Cardiac muscle cell (in vitro differentiated cells and primary cell): ENCODE measurements around the gene ZNF598. TPM values are rescaled to one million over a fixed set of nuclear protein-coding genes. Genes with fewer than 3 reads are reported as not detected.
A peak's percentile ranks its signal among the peaks of the same experiment; 100 is the strongest.

Experiments used
- DNase-seq, 2 donors: peaks; one replicate each; pipeline versions ENCODE4 v3.0.0 to v3.0.0-alpha.2; 2010 to 2017; ENCODE audit warnings: low read depth in 1 of 2, low spot score in 1 of 2
- H3K27ac ChIP-seq: fragments of 200-600 bp; sonication (generic); 2 replicates; pipeline ENCODE4 v1.5.1; 2016
- H3K27me3 ChIP-seq: fragments of 200-600 bp; sonication (generic); 2 replicates; pipeline ENCODE4 v1.6.0; 2016; ENCODE audit warnings: control low read depth
- H3K36me3 ChIP-seq: fragments of 200-600 bp; sonication (generic); 2 replicates; pipeline ENCODE4 v1.5.1; 2016; ENCODE audit warnings: control low read depth
- H3K4me1 ChIP-seq: fragments of 200-600 bp; sonication (generic); 2 replicates; pipeline ENCODE4 v1.8.1; 2017; ENCODE audit warnings: low read depth, mild to moderate bottlenecking, mixed run types
- H3K4me3 ChIP-seq: fragments of 200-600 bp; sonication (generic); 2 replicates; pipeline ENCODE4 v1.5.1; 2016; ENCODE audit warnings: mild to moderate bottlenecking
- H3K9me3 ChIP-seq: fragments of 200-600 bp; sonication (generic); 2 replicates; pipeline ENCODE4 v1.5.1; 2017; ENCODE audit warnings: low read depth, mild to moderate bottlenecking, control low read depth
- CTCF ChIP-seq: IDR thresholded peaks from 2 replicates; pipeline ENCODE4 v1.5.1; 2012; ENCODE audit warnings: low read depth, mild to moderate bottlenecking, low read length
- polyA plus RNA-seq: library from polyadenylated mRNA; unstranded; fragments of >200 nt; fragmentation: Nextera tagmentation; extraction: Ambion mirVana; gene quantifications from 2 replicates; pipeline ENCODE4 v1.2.1, GENCODE V29; 2016
- total RNA-seq: library from RNA; depleted of rRNA; stranded (reverse); fragments of >200 nt; gene quantifications from 2 replicates; pipeline ENCODE4 v1.2.3, GENCODE V29; 2016

Gene ZNF598
- total and polyA plus RNA-seq, 2 experiments from 2014 or later = 28.8 to 50.4 TPM

DNA sequence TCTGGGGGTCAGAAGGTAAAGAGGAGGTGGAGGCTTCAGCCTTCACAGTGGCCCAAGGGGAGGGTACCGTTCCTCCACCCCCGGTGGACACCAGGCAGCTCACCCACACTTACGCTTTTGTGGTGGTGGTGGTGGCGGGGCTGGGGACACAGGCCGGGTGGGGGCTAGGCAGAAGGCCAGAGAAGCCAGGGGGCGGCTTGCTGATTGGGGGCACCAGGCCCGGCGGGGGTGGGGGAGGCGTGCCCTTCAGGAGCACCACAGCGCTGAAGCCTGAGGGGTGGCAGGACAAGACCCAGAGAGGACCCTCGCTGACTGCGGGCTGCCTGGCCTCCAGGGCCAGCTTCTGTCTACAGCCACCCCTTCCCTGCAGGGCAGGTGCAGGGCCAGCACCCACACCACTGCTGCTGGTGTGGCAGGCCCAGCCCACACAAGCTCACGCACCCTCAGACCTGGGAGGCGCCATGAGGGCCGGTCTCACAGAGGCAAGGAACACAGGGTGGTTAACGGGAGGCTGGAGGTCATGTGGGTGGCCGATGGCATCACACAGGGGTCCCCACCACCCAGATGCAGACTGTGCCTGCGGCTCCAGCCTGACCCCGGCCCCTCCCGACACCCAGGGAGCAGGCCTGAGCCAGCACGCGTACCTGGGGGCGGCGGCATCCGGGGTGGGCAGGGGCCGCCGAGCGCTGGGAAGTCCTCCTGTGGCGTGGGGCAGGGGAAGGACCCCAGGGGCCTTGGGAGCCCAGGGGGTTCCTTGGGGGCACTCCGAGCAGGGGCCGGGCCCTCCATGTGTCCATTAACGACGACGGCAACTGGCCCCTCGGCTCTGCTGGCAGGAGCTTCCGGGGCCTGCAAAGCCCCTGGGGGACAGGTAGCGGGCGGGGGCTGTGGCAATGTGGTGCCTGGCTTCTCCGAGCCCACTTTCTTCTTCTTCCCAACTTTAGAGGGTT lies 10.5 kb downstream of the ZNF598 start:
- Histone ChIP-seq H3K27ac (no peak overlapping the region), H3K36me3 (peaks cover 39% of the 10 kb centered on the region)

GRCh38 chr16:1998360-1998835 lies 11.2 kb downstream of the ZNF598 start:
- Histone ChIP-seq H3K4me1 (no peaks in the 10 kb centered on the region), H3K27me3 (no peaks in the 10 kb centered on the region), H3K36me3 (peaks cover 39% of the 10 kb centered on the region), H3K4me3 (no peak overlapping the region), H3K27ac (no peak overlapping the region), H3K9me3 (no peaks in the 10 kb centered on the region)
- TF ChIP-seq CTCF = no peak
- DNase-seq = no peak

More for the DNA sequence above, 10.5 kb downstream of the ZNF598 start:
- TF ChIP-seq CTCF = no peak
- H3K9me3 ChIP-seq = no peaks in the 10 kb centered on the region
- DNase-seq = no peak
- peaks cover 2% of the 10 kb centered on the region for H3K4me1 ChIP-seq
- H3K4me3 ChIP-seq = no peak overlapping the region
- no peaks in the 10 kb centered on the region for H3K27me3 ChIP-seq

GRCh38 chr16:1997494-1998359 lies 11.9 kb downstream of the ZNF598 start:
- Histone ChIP-seq H3K9me3 (no peaks in the 10 kb centered on the region), H3K36me3 (peaks cover 36% of the 10 kb centered on the region), H3K27me3 (no peaks in the 10 kb centered on the region), H3K27ac (no peak overlapping the region), H3K4me3 (no peak overlapping the region), H3K4me1 (no peaks in the 10 kb centered on the region)
- no peak for DNase-seq
- no peak for TF ChIP-seq CTCF

DNA sequence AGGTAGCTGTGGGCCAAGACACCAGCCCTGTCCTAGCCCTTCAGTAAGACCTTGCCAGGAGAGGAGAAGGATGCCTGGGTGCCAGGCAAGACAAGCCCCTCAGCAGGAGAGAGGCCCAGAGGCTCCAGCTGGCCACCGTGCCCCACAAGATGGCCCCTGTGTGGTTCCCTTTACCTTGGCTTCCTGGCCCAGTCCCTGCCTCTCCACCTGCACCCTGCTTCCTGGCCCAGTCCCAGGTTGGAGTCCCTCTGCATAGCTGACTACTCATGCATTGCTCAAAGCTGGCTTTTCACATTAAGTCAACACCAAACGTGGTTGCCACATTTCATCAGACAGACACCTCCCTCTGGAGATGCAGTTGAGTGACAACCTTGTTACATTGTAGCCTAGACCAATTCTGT lies 15.9 kb downstream of the ZNF598 start:
- Histone ChIP-seq H3K9me3 (no peaks in the 10 kb centered on the region), H3K27me3 (peaks cover 23% of the 10 kb centered on the region), H3K27ac (no peak overlapping the region), H3K4me1 (no peaks in the 10 kb centered on the region), H3K36me3 (peaks cover 8% of the 10 kb centered on the region), H3K4me3 (no peak overlapping the region)
- no peak for TF ChIP-seq CTCF
- DNase-seq = peak in 1 of 2 donors; percentile 11

DNA sequence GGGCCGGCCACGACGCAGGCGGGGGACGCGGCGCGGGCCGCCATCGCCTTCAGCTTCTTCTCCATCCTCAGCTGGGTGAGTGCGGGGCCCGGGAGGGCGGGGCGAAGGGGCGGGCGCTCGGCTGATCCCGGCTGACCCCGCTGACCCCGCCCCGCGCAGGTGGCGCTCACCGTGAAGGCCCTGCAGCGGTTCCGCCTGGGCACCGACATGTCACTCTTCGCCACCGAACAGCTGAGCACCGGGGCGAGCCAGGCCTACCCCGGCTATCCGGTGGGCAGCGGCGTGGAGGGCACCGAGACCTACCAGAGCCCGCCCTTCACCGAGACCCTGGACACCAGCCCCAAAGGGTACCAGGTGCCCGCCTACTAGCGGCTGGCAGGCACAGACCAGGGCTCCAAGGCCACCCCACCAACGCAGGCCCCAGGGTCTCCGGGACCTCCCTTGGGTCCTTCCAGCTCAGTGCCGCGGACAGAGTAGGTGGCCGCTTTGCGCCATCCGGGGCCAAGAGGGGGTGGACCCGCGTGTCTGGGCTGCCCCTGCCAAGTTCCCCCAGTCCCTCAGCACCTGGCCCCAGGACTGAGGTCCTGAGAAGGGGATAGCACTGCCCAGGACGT lies 16.8 kb downstream of the ZNF598 start:
- peaks cover 26% of the 10 kb centered on the region for H3K27me3 ChIP-seq
- peaks cover 2% of the 10 kb centered on the region for H3K36me3 ChIP-seq
- no peaks in the 10 kb centered on the region for H3K4me1 ChIP-seq
- no peak overlapping the region for H3K4me3 ChIP-seq
- no peaks in the 10 kb centered on the region for H3K9me3 ChIP-seq
- DNase-seq = no peak
- no peak for TF ChIP-seq CTCF
- H3K27ac ChIP-seq = no peak overlapping the region
